ENCODE measurements around the gene LPCAT1. TPM values are rescaled to one million over a fixed set of nuclear protein-coding genes. Genes with fewer than 3 reads are reported as not detected.

Gene LPCAT1
- total and polyA plus RNA-seq, 2 donors (not counting 3 experiments of a cell fraction or from before 2014, with no cell fraction given), result 28.9 to 57.2 TPM

- no peak overlapping the region for H3K4me2 ChIP-seq (ENCODE audit: insufficient read depth, low read length)
- H3K27ac ChIP-seq (ENCODE audit: insufficient read depth, low read depth, low read length), result no peak overlapping the region
- H3K4me3 ChIP-seq (replicated peaks in 1 of 3; ENCODE audit: insufficient read depth in 1 of 3, low read depth in 1 of 3, low read length in 3 of 3), result no peak overlapping the region
- TF ChIP-seq, protein P1, sequence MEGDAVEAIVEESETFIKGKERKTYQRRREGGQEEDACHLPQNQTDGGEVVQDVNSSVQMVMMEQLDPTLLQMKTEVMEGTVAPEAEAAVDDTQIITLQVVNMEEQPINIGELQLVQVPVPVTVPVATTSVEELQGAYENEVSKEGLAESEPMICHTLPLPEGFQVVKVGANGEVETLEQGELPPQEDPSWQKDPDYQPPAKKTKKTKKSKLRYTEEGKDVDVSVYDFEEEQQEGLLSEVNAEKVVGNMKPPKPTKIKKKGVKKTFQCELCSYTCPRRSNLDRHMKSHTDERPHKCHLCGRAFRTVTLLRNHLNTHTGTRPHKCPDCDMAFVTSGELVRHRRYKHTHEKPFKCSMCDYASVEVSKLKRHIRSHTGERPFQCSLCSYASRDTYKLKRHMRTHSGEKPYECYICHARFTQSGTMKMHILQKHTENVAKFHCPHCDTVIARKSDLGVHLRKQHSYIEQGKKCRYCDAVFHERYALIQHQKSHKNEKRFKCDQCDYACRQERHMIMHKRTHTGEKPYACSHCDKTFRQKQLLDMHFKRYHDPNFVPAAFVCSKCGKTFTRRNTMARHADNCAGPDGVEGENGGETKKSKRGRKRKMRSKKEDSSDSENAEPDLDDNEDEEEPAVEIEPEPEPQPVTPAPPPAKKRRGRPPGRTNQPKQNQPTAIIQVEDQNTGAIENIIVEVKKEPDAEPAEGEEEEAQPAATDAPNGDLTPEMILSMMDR (IDR thresholded peaks at IDR 0.05; ENCODE audit: extremely low read depth in 1 of 2, insufficient read depth in 1 of 2, low read depth in 1 of 2, low read length in 2 of 2), result no peak
- TF ChIP-seq MAX (IDR thresholded peaks at IDR 0.05; ENCODE audit: insufficient read depth, insufficient read length) (no peak), EZH2 (IDR thresholded peaks at IDR 0.05; ENCODE audit: borderline replicate concordance, low read depth, low read length, severe bottlenecking) (no peak), GATA2 (IDR thresholded peaks at IDR 0.05; ENCODE audit: insufficient read depth, insufficient read length, low read depth, low read length) (no peak), FOS (IDR thresholded peaks at IDR 0.05; ENCODE audit: borderline replicate concordance, insufficient read depth, low read length) (no peak), POLR2AphosphoS5 (IDR thresholded peaks at IDR 0.05; ENCODE audit: insufficient read depth, low read depth, low read length) (no peak), MYC (IDR thresholded peaks at IDR 0.05; ENCODE audit: low read depth, low read length) (no peak), POLR2A (IDR thresholded peaks at IDR 0.05; ENCODE audit: low read depth, low read length) (no peak)
- H3K36me3 ChIP-seq (ENCODE audit: control insufficient read depth in 2 of 2, extremely low read depth in 1 of 2, insufficient read depth in 2 of 2, low read length in 2 of 2), result no peaks in the 10 kb centered on the region
- FAIRE-seq (no peak), DNase-seq (ENCODE audit: low read depth, low spot score) (no peak)
- H3K9ac ChIP-seq (replicated peaks; ENCODE audit: extremely low read depth, insufficient read depth, low read length), result no peak overlapping the region
- H3K9me3 ChIP-seq (replicated peaks; ENCODE audit: control insufficient read depth, insufficient read depth, low read length), result no peaks in the 10 kb centered on the region
- no peaks in the 10 kb centered on the region for H3K79me2 ChIP-seq (ENCODE audit: control insufficient read depth, insufficient read depth, low read length)
- H3K4me1 ChIP-seq (ENCODE audit: control insufficient read depth, extremely low read depth, insufficient read depth, low read length), result no peaks in the 10 kb centered on the region
- ChIA-PET POLR2A (no interaction called here), CTCF (no interaction called here)
- H4K20me1 ChIP-seq (replicated peaks; ENCODE audit: control insufficient read depth, extremely low read depth, insufficient read depth, low read length), result no peaks in the 10 kb centered on the region
- BruUV-seq (replicated peaks), result no TSS peak
- intact Hi-C loops (cut with micrococcal nuclease) (no loop called here), dilution Hi-C loops (cut with MboI; ENCODE audit: extremely low pct_ligation_motif_present, low sequenced_read_pairs) (no loop called here)
- peaks cover 37 to 43% of the 10 kb centered on the region in 2 experiments for H3K27me3 ChIP-seq (ENCODE audit: control insufficient read depth in 2 of 2, insufficient read depth in 2 of 2, low read length in 2 of 2)
- H2AFZ ChIP-seq (ENCODE audit: low read depth, low read length), result no peak overlapping the region
- no peaks in the 10 kb centered on the region for H3K9me1 ChIP-seq (replicated peaks; ENCODE audit: control insufficient read depth, extremely low read depth, insufficient read depth, low read length)
Measured at GRCh38 chr5:1448511-1449011, 75.2 kb downstream of the LPCAT1 start.
